Measurements from ENCODE around the gene ST6GALNAC3.

DNA sequence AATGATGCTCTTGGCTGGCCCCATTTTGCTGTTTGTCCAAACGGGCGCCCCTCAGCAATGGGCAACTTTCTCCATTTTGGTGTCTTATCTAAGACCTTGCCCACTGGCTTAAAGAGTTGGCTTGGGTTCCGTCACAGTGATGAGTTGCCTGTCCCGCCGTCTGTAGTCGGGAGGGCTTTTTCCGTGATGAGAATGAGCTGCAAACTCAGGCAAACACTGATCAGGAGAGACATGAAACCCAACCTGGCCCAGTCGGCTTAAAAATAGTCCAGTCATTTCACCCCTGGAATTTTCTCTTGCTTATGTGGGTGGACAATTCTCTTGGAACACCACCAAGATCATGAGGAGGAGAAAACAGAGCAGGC, 79.3 kb downstream of the ST6GALNAC3 start:
- no peak for TF ChIP-seq FOXM1 (IDR thresholded peaks at IDR 0.05; ENCODE audit: borderline replicate concordance)
- no peak for TF ChIP-seq SP1 (IDR thresholded peaks at IDR 0.05)
- no peak for TF ChIP-seq ARNT (IDR thresholded peaks at IDR 0.05)
- no peak for TF ChIP-seq TARDBP (IDR thresholded peaks at IDR 0.05)
- no peak for TF ChIP-seq FOXK2 (IDR thresholded peaks at IDR 0.05)
- TF ChIP-seq SUZ12 (IDR thresholded peaks at IDR 0.05) = no peak
- TF ChIP-seq ELF4 (IDR thresholded peaks at IDR 0.05) = no peak
- TF ChIP-seq, protein P1, sequence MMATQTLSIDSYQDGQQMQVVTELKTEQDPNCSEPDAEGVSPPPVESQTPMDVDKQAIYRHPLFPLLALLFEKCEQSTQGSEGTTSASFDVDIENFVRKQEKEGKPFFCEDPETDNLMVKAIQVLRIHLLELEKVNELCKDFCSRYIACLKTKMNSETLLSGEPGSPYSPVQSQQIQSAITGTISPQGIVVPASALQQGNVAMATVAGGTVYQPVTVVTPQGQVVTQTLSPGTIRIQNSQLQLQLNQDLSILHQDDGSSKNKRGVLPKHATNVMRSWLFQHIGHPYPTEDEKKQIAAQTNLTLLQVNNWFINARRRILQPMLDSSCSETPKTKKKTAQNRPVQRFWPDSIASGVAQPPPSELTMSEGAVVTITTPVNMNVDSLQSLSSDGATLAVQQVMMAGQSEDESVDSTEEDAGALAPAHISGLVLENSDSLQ (IDR thresholded peaks at IDR 0.05) = no peak

Measured in HEK293T (cell line).